GM18519 (cell line): ENCODE results near the gene CDK5RAP3.
"Not testable (repeated sequence)": the region's sequence is repeated elsewhere in the genome, so short reads cannot be mapped to it uniquely, and the experiment has no call there.

Experiments
- ATAC-seq: cut with Tn5 transposase; IDR thresholded peaks from one replicate; pipeline ENCODE4 v1.9.1; 2021; ENCODE audit warnings: mild to moderate bottlenecking, moderate library complexity; ENCODE audit not compliant: unreplicated experiment, low FRiP score

The CDK5RAP3 gene

GRCh38 chr17:47970725-47971499 lies at the start of gene CDK5RAP3:
TSS of gene CDK5RAP3 (plus strand) at chr17:47971113. CDS start at chr17:47971147, 34 bp downstream.
- peak; percentile 89 for ATAC-seq

GRCh38 chr17:47924785-47925677 lies 45.9 kb upstream of the CDK5RAP3 start:
- ATAC-seq, result no peak

DNA sequence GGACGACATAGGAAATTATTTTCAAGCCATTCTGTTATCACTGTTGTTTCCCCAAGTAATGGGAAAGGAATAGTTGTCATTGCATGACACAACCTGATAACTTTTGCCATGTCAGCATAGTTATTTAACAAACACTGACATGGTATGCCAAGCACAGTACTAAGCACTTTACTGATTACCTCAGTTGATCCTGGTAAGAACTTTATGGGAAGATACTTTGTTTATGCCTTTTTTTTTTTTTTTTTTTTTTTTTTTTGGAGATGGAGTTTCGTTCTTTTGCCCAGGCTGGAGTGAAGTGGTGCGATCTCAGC lies 45.3 kb upstream of the CDK5RAP3 start:
- ATAC-seq, result no peak

DNA sequence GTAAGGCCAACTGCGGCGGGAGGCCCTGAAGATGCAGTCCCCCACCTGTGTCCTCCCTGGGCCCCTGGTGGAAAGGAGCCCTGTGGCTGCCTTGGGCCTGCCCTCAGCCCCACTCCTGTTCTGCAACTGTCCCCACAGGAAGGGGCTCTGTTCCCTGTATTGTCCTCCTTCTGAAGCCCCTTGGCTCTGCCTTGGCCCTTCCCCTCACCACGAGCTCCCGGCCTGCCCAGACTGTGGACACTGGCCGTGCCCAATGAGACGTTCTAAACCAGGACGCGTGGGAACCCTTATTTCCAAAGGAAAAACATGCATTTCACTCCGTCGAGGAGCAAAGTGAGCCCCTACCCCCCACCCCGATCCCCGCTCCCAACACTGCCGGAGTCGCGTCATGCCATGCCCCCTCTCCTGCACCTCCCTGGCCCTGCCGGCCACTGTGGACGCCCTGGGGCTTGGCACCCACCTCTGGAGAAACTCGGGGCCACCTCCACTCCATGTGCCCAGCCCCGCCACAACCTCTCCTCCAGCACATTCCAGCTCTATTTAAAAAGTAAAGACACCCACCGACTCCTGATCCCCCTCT lies 43.0 kb upstream of the CDK5RAP3 start:
- ATAC-seq, result no peak

DNA sequence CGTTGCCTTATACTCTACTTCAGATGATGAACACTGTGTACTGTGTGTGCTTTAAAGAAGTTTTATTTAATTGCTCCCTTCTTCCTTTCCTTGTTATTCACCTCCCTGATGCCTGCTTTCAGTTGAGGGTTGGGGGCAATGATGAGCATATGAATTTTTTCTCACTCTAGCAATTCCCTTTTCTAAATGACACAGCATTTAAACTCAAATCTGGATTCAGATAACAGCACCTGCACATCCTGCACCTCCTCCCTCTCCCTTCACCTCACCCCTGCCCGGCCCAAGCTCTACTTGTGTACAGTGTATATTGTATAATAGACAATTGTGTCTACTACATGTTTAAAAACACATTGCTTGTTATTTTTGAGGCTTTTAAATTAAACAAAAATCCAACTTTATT lies 42.5 kb upstream of the CDK5RAP3 start:
- ATAC-seq, result no peak

GRCh38 chr17:47929218-47930000 lies 41.5 kb upstream of the CDK5RAP3 start:
- no peak for ATAC-seq

DNA sequence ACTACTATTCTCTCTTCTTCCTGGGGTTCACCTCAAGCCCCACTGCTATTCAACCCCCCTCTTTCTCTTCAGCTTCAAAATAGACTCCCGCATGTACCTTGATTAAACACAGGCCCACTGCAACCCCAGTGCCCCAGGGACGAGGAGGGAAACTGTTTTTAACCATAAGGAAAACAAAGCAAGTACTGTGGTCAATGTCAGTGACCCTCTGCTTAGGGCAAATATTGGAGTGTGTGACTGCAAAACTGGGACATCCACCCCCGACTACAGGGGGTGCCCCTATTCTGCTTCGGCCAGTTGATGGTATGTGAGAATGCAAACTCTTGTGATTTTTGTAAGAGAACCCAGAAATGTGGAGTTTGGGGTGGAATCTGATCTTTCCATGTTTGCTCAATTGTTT lies 39.1 kb upstream of the CDK5RAP3 start:
- no peak for ATAC-seq

DNA sequence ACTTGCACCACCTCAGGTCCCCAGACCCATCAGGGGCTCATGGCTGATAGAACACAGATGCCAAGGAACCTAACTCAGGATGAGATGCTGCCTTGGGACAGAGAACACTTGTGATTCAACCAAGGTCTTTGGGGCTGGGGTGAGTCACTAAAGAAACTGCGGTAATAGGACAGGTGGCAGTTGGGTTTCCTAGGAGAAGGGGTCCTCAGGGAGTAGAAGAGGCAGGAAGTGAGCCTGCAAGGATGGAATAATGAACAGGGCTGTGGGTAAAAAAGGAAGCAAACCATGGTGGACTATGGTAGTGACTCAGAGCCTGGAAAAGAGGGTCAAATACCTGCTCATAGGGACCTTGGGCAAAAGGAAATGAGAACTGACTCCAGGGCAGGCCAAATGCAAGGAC lies 36.1 kb upstream of the CDK5RAP3 start:
- ATAC-seq, result no peak

DNA sequence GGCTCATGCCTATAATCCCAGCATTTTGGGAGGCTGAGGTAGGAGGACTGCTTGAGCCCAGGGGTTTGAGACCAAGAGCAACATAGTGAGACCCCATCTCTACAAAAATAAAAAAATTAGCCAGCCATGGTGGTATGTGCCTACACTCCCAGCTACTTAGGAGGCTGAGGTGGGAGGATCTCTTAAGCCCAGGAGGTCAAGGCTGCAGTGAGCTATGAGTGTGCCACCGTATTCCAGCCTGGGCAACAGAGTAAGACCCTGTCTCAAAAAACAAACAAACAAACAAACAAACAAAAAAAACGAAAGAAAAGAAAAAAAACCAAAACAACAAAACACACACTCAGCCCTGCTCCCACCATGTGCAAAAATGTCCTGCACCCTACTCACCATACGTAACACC lies 35.4 kb upstream of the CDK5RAP3 start:
- not testable (repeated sequence) for ATAC-seq

DNA sequence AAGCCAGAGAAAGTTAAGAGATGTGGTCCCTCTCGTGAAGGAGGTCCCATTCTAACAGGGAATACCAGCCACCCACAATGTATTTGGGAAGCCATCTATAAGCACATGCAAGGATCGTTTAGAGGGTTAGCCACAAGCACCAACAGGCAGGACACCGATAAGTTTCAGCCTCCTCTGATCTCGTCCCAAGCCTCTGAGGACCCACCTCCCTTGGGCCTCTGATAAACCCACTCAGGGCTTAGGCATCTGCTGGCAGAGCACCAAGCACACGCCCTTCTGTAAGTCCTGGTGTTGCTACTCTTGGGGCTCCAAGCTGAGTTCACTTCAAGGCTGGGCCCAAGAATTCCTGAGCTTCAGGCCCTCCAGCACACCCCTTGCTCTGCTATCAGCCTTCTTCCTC lies 35.0 kb upstream of the CDK5RAP3 start:
- ATAC-seq, result no peak

- no peak for ATAC-seq
Observed at GRCh38 chr17:47937941-47938340, 33.0 kb upstream of the CDK5RAP3 start.

DNA sequence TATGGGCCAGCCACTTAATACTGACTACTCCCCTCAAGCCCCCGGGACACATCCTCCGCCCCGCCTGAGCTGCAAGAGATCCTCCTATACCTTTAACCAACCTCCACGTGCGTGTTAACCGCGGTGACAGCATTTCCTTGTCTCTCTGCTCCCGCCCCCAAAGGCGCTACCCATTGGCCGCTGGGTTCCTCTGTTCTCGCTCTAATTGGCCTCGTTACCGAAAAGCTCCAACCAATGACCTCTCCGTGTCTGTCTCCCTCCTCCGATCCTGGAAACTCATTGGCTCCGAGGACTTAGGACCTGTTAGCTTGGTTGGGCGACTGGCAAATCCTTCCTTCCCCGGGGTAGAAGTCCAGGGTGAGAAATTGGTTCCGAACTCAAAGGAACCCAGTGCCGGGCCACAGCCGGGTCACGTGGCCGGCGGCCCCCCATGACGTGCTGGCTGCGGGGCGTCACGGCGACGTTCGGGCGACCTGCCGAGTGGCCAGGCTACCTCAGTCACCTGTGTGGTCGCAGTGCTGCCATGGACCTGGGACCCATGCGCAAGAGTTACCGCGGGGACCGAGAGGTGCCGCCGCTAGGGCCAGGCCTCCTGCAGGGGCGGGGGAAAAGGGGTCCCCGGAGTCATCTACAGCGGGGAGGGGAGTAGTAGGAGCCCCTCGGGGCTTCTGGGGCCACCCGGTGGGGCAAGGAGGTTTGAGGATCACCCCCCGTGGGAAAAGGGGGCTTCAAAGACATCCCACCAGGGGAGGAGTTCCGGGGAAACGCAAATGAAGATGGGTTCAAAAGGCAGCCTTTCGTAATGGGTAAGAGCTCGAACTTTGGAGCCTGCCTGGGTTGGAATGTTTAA lies 29.4 kb upstream of the CDK5RAP3 start, which contains the start of gene PNPO:
Gene PNPO (plus strand): TSS at position 326 of the 850 bp plus-strand sequence. CDS start 105 bp downstream, at position 431.
- ATAC-seq, result peak; percentile 79

GRCh38 chr17:47942096-47942510 lies 28.8 kb upstream of the CDK5RAP3 start:
- ATAC-seq, result no peak

GRCh38 chr17:47942568-47942967 lies 28.3 kb upstream of the CDK5RAP3 start:
- no peak for ATAC-seq

DNA sequence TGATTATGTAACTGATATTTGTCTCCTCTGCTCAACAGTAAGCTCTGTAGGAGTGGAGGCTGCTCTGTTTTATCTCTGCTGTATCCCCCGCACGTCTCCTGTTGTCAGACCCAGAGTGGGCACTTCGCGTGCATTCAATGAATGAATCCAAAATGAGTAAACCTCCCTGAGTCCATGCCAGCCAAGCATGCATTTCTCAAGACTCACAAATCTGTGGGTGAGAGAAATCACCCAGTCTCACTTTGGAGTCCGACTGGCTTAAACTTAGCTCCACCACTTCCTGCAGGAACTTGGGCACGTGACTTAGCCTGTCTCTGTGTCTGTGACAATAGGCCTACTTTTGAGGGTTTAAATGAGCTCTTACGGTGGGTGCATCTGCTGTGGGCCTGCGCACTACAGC lies 25.8 kb upstream of the CDK5RAP3 start:
- no peak for ATAC-seq

DNA sequence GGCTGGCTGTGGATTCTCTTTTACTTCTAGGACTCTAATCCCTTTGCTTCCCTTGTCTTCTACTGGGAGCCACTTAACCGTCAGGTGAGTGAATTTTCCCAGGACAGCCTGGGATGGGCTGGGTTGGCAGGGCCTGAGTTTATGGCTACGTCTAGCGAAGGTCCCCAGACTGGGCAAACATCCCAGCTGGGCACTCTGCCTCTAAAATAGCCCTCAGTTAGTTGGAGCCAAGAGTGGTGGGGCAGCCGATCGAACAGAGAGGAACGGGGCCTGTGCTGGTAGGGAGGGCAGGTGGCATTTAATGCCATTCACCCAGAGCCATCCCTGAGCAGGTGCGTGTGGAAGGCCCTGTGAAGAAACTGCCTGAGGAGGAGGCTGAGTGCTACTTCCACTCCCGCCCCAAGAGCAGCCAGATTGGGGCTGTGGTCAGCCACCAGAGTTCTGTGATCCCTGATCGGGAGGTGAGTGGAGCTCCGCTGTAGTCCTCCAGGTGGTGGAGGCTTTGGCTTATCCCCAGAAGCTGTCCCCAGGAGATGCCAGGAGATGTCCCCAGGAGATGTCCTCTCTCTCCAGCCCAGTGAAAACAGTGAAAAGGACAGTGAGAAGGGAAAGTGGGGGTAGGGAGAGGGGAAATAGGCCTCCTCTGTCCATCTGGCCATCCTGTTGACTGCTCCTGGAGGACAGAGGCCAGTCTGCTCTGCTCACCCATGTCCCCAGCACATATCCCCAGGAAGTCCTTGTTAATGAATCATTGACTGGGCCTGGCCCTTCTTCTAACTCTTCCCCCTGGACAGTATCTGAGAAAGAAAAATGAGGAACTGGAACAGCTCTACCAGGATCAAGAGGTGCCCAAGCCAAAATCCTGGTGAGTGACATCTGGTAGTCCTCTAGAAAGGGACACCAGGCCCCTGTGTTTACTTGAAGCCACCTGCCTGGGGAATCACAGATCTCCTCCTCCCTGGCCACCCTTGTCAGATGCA lies 25.1 kb upstream of the CDK5RAP3 start:
- no peak for ATAC-seq

DNA sequence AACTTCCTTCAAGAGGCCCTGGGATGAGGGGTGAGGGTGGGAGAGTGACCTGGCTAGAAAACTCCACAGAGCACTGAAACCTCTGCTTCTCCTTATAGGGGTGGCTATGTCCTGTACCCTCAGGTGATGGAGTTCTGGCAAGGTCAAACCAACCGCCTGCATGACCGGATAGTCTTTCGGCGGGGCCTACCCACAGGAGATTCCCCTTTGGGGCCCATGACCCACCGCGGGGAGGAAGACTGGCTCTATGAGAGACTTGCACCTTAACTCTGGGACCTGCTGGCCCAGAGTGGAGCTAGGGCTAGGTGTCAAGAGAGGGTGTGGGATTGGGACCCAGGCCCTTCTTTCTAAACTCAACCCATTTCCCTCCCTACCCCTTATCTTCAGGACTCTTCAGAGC lies 24.4 kb upstream of the CDK5RAP3 start:
- no peak for ATAC-seq

GRCh38 chr17:47946929-47947397 lies 23.9 kb upstream of the CDK5RAP3 start:
- ATAC-seq, result no peak
